Measurements from ENCODE around the gene HMOX1. TPM values are rescaled to one million over a fixed set of nuclear protein-coding genes. Genes with fewer than 3 reads are reported as not detected.

Gene HMOX1
- total RNA-seq, 1 donor from 2014 or later: 27.1 TPM

- DNase-seq (ENCODE audit: low spot score in 2 of 2): no peak
- Histone ChIP-seq H3K4me3 (no peak overlapping the region), H3K4me1 (peaks cover 0 to 25% of the 10 kb centered on the region in 2 donors), H3K27ac (no peak overlapping the region), H3K36me3 (peaks cover 17 to 44% of the 10 kb centered on the region in 2 donors), H3K27me3 (no peaks in the 10 kb centered on the region), H3K9me3 (no peaks in the 10 kb centered on the region)
- intact Hi-C loops (cut with DNase I): no loop called here
- no peak for TF ChIP-seq CTCF (IDR thresholded peaks at IDR 0.05)
Observed at GRCh38 chr22:35348703-35349102, 32.2 kb upstream of the HMOX1 start.

GRCh38 chr22:35349368-35349703 lies 31.6 kb upstream of the HMOX1 start:
- intact Hi-C loops (cut with DNase I): no loop called here

GRCh38 chr22:35349704-35350538 lies 31.0 kb upstream of the HMOX1 start:
- no peak for DNase-seq (ENCODE audit: low spot score in 2 of 2)
- Histone ChIP-seq H3K4me3 (peak overlapping the region in 1 of 2 donors; percentile 74), H3K9me3 (no peaks in the 10 kb centered on the region), H3K4me1 (peaks cover 0 to 25% of the 10 kb centered on the region in 2 donors), H3K36me3 (peaks cover 17 to 32% of the 10 kb centered on the region in 2 donors), H3K27me3 (no peaks in the 10 kb centered on the region), H3K27ac (peak overlapping the region; percentile 70 to 84)
- no peak for TF ChIP-seq CTCF (IDR thresholded peaks at IDR 0.05)
- intact Hi-C loops (cut with DNase I): loop anchor here (1.0 to 2.0 kb wide), 6 partner anchors 31 to 775 kb away; partner anchors contain the start of genes HMOX1, MCM5 and RASD2

More at GRCh38 chr22:35349368-35349703, 31.6 kb upstream of the HMOX1 start:
- DNase-seq (ENCODE audit: low spot score in 2 of 2): no peak
- Histone ChIP-seq H3K27ac (no peak overlapping the region), H3K9me3 (no peaks in the 10 kb centered on the region), H3K4me3 (no peak overlapping the region), H3K27me3 (no peaks in the 10 kb centered on the region), H3K36me3 (peaks cover 17 to 38% of the 10 kb centered on the region in 2 donors), H3K4me1 (peaks cover 0 to 25% of the 10 kb centered on the region in 2 donors)
- no peak for TF ChIP-seq CTCF (IDR thresholded peaks at IDR 0.05)

- peak; percentile 77 to 96 for DNase-seq (ENCODE audit: low spot score in 2 of 2)
- intact Hi-C loops (cut with DNase I): loop anchor here (1.0 to 2.0 kb wide), 6 partner anchors 30 to 774 kb away; partner anchors contain the start of genes HMOX1, MCM5 and RASD2
- H3K36me3 ChIP-seq: peaks cover 17 to 23% of the 10 kb centered on the region in 2 donors
- peak; percentile 91 to 97 (median 93) for TF ChIP-seq CTCF (IDR thresholded peaks at IDR 0.05)
- H3K27me3 ChIP-seq: no peaks in the 10 kb centered on the region
- peak overlapping the region; percentile 53 to 74 for H3K4me3 ChIP-seq
- peak overlapping the region; percentile 81 to 84 for H3K27ac ChIP-seq
- H3K4me1 ChIP-seq: peaks cover 0 to 25% of the 10 kb centered on the region in 2 donors
- H3K9me3 ChIP-seq: no peaks in the 10 kb centered on the region
Observed at GRCh38 chr22:35350539-35351503, 30.1 kb upstream of the HMOX1 start.
